ENCODE data around the gene ZNF823. TPM values are rescaled to one million over a fixed set of nuclear protein-coding genes. Genes with fewer than 3 reads are reported as not detected.

Gene ZNF823
- total and polyA plus RNA-seq, 2 donors (not counting 3 experiments of a cell fraction or from before 2014, with no cell fraction given): 1.4 to 4.4 TPM

DNA sequence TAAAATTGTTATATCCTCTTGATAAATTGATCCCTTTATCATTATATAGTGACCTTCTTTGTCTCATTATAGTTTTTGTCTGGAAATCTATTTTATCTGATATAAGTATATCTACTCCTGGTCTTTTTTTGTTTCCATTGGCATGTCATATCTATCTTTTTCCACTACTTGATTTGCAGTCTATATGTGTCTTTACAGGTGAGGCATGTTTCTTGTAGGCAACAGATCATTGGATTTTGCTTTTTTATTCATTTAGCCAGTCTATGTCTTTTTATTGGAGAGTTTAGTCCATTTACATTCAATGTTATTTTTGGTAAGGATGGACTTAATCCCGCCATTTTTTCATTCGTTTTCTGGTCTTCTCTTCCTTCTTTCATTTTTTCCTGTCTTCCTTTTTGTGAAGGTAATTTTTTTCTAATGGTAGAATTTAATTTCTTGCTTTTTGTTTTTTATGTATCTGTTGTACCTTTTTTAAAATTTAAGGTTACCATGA lies 13.5 kb upstream of the ZNF823 start:
- Histone ChIP-seq H4K20me1 (replicated peaks; ENCODE audit: control insufficient read depth, extremely low read depth, insufficient read depth, low read length) (no peaks in the 10 kb centered on the region), H3K4me2 (ENCODE audit: insufficient read depth, low read length) (no peak overlapping the region), H3K9me1 (replicated peaks; ENCODE audit: control insufficient read depth, extremely low read depth, insufficient read depth, low read length) (no peaks in the 10 kb centered on the region), H3K36me3 (ENCODE audit: control insufficient read depth in 2 of 2, extremely low read depth in 1 of 2, insufficient read depth in 2 of 2, low read length in 2 of 2) (no peaks in the 10 kb centered on the region), H3K4me3 (replicated peaks in 1 of 3; ENCODE audit: insufficient read depth in 1 of 3, low read depth in 1 of 3, low read length in 3 of 3) (no peak overlapping the region), H3K27ac (ENCODE audit: insufficient read depth, low read depth, low read length) (no peak overlapping the region), H3K9ac (replicated peaks; ENCODE audit: extremely low read depth, insufficient read depth, low read length) (no peak overlapping the region), H3K79me2 (ENCODE audit: control insufficient read depth, insufficient read depth, low read length) (no peaks in the 10 kb centered on the region), H3K4me1 (ENCODE audit: control insufficient read depth, extremely low read depth, insufficient read depth, low read length) (no peaks in the 10 kb centered on the region), H3K9me3 (replicated peaks; ENCODE audit: control insufficient read depth, insufficient read depth, low read length) (peaks cover 2% of the 10 kb centered on the region), H3K27me3 (ENCODE audit: control insufficient read depth in 2 of 2, insufficient read depth in 2 of 2, low read length in 2 of 2) (no peaks in the 10 kb centered on the region), H2AFZ (ENCODE audit: low read depth, low read length) (no peak overlapping the region)
- BruUV-seq (replicated peaks): no TSS peak
- DNase-seq (ENCODE audit: low read depth, low spot score) (no peak), FAIRE-seq (no peak)
- CTCF ChIA-PET: no interaction called here
- dilution Hi-C loops (cut with MboI; ENCODE audit: extremely low pct_ligation_motif_present, low sequenced_read_pairs): no loop called here
- intact Hi-C loops (cut with micrococcal nuclease): no loop called here
- POLR2A ChIA-PET: no interaction called here
- TF ChIP-seq GATA2 (IDR thresholded peaks at IDR 0.05; ENCODE audit: insufficient read depth, insufficient read length, low read depth, low read length) (no peak), EZH2 (IDR thresholded peaks at IDR 0.05; ENCODE audit: borderline replicate concordance, low read depth, low read length, severe bottlenecking) (no peak), JUN (IDR thresholded peaks at IDR 0.05; ENCODE audit: borderline replicate concordance, insufficient read depth, insufficient read length, low read depth) (no peak), POLR2A (IDR thresholded peaks at IDR 0.05; ENCODE audit: low read depth, low read length) (no peak), MYC (IDR thresholded peaks at IDR 0.05; ENCODE audit: low read depth, low read length) (no peak)

- no peak overlapping the region for H3K27ac ChIP-seq (ENCODE audit: insufficient read depth, low read depth, low read length)
- dilution Hi-C loops (cut with MboI; ENCODE audit: extremely low pct_ligation_motif_present, low sequenced_read_pairs) (no loop called here), intact Hi-C loops (cut with micrococcal nuclease) (no loop called here)
- H4K20me1 ChIP-seq (replicated peaks; ENCODE audit: control insufficient read depth, extremely low read depth, insufficient read depth, low read length): no peaks in the 10 kb centered on the region
- no peak overlapping the region for H3K9ac ChIP-seq (replicated peaks; ENCODE audit: extremely low read depth, insufficient read depth, low read length)
- H3K4me1 ChIP-seq (ENCODE audit: control insufficient read depth, extremely low read depth, insufficient read depth, low read length): no peaks in the 10 kb centered on the region
- BruUV-seq (replicated peaks): no TSS peak
- H3K9me3 ChIP-seq (replicated peaks; ENCODE audit: control insufficient read depth, insufficient read depth, low read length): no peaks in the 10 kb centered on the region
- no peaks in the 10 kb centered on the region for H3K36me3 ChIP-seq (ENCODE audit: control insufficient read depth in 2 of 2, extremely low read depth in 1 of 2, insufficient read depth in 2 of 2, low read length in 2 of 2)
- H3K4me2 ChIP-seq (ENCODE audit: insufficient read depth, low read length): no peak overlapping the region
- no peaks in the 10 kb centered on the region for H3K79me2 ChIP-seq (ENCODE audit: control insufficient read depth, insufficient read depth, low read length)
- FAIRE-seq (no peak), DNase-seq (ENCODE audit: low read depth, low spot score) (no peak)
- POLR2A ChIA-PET: no interaction called here
- no peaks in the 10 kb centered on the region for H3K27me3 ChIP-seq (ENCODE audit: control insufficient read depth in 2 of 2, insufficient read depth in 2 of 2, low read length in 2 of 2)
- CTCF ChIA-PET: interaction anchor here (0.6 kb wide), 1 partner anchor 726 kb away, joined by 3 read pairs; no protein-coding TSS in a partner anchor
- H2AFZ ChIP-seq (ENCODE audit: low read depth, low read length): no peak overlapping the region
- no peaks in the 10 kb centered on the region for H3K9me1 ChIP-seq (replicated peaks; ENCODE audit: control insufficient read depth, extremely low read depth, insufficient read depth, low read length)
- TF ChIP-seq FOS (IDR thresholded peaks at IDR 0.05; ENCODE audit: borderline replicate concordance, insufficient read depth, low read length): no peak
- TF ChIP-seq, protein P1, sequence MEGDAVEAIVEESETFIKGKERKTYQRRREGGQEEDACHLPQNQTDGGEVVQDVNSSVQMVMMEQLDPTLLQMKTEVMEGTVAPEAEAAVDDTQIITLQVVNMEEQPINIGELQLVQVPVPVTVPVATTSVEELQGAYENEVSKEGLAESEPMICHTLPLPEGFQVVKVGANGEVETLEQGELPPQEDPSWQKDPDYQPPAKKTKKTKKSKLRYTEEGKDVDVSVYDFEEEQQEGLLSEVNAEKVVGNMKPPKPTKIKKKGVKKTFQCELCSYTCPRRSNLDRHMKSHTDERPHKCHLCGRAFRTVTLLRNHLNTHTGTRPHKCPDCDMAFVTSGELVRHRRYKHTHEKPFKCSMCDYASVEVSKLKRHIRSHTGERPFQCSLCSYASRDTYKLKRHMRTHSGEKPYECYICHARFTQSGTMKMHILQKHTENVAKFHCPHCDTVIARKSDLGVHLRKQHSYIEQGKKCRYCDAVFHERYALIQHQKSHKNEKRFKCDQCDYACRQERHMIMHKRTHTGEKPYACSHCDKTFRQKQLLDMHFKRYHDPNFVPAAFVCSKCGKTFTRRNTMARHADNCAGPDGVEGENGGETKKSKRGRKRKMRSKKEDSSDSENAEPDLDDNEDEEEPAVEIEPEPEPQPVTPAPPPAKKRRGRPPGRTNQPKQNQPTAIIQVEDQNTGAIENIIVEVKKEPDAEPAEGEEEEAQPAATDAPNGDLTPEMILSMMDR (IDR thresholded peaks at IDR 0.05; ENCODE audit: extremely low read depth in 1 of 2, insufficient read depth in 1 of 2, low read depth in 1 of 2, low read length in 2 of 2): no peak
- TF ChIP-seq MAX (IDR thresholded peaks at IDR 0.05; ENCODE audit: insufficient read depth, insufficient read length): no peak
- TF ChIP-seq MYC (IDR thresholded peaks at IDR 0.05; ENCODE audit: low read depth, low read length): no peak
- no peak for TF ChIP-seq POLR2A (IDR thresholded peaks at IDR 0.05; ENCODE audit: low read depth, low read length)
- TF ChIP-seq POLR2AphosphoS5 (IDR thresholded peaks at IDR 0.05; ENCODE audit: insufficient read depth, low read depth, low read length): no peak
- no peak for TF ChIP-seq EZH2 (IDR thresholded peaks at IDR 0.05; ENCODE audit: borderline replicate concordance, low read depth, low read length, severe bottlenecking)
- TF ChIP-seq GATA2 (IDR thresholded peaks at IDR 0.05; ENCODE audit: insufficient read depth, insufficient read length, low read depth, low read length): no peak
- no peak for TF ChIP-seq JUN (IDR thresholded peaks at IDR 0.05; ENCODE audit: borderline replicate concordance, insufficient read depth, insufficient read length, low read depth)
- H3K4me3 ChIP-seq (replicated peaks in 1 of 3; ENCODE audit: insufficient read depth in 1 of 3, low read depth in 1 of 3, low read length in 3 of 3): no peak overlapping the region
These were observed 11.0 kb upstream of the ZNF823 start for GRCh38 chr19:11749751-11750150.

Measured in endothelial cell of umbilical vein (primary cell).